GM08714 (cell line): ENCODE data around the gene CMTM2.

Source experiments
- H3K4me3 ChIP-seq: fragments of 200-500 bp; sonication (Bioruptor generic); 2 replicates; pipeline ENCODE4 v1.5.1; 2014; ENCODE audit warnings: mild to moderate bottlenecking, low read length, inconsistent platforms
- ZNF274 ChIP-seq: IDR thresholded peaks from 2 replicates; pipeline ENCODE4 v1.6.1; 2012; ENCODE audit warnings: mild to moderate bottlenecking, low read depth, low read length

Gene CMTM2

GRCh38 chr16:66635406-66635805 is 56.1 kb downstream of the CMTM2 start:
- TF ChIP-seq ZNF274 = no peak
- H3K4me3 ChIP-seq = no peak overlapping the region

- no peak overlapping the region for H3K4me3 ChIP-seq
- TF ChIP-seq ZNF274 = no peak
These were observed 56.9 kb downstream of the CMTM2 start for GRCh38 chr16:66636199-66636598.

GRCh38 chr16:66637806-66638205 is 58.5 kb downstream of the CMTM2 start:
- TF ChIP-seq ZNF274 = no peak
- H3K4me3 ChIP-seq = no peak overlapping the region
